Activated naive CD4-positive, alpha-beta T cell treated with anti-CD3 and anti-CD28 coated beads, Interleukin-2, amount 10 ng/mL, durations not matched to agents 7 days and 5 days (primary cell): Measurements from ENCODE around the gene MYO5B.

ENCODE experiments used
- CTCF ChIA-PET: fragments of 350-600 bp; sonication (Branson Sonifier 250); formaldehyde crosslinking; loops from one replicate; lab custom pipeline; 2021; ENCODE audit warnings: antibody characterized with exemption; lab: Charles Lee
- DNase-seq: peaks from one replicate; pipeline ENCODE4 v3.0.0-alpha.2; 2020
- H3K27ac Mint-ChIP-seq: one replicate; pipeline ENCODE4 v1.8.0; 2021; ENCODE audit warnings: mild to moderate bottlenecking, moderate library complexity, mixed read lengths
- H3K27me3 Mint-ChIP-seq: one replicate; pipeline ENCODE4 v1.8.0; 2021; ENCODE audit warnings: mild to moderate bottlenecking, mixed read lengths
- H3K36me3 Mint-ChIP-seq: one replicate; pipeline ENCODE4 v1.8.0; 2021; ENCODE audit warnings: mixed read lengths
- H3K4me1 Mint-ChIP-seq: one replicate; pipeline ENCODE4 v1.8.0; 2021; ENCODE audit warnings: mixed read lengths
- H3K4me3 Mint-ChIP-seq: one replicate; pipeline ENCODE4 v1.8.0; 2021; ENCODE audit warnings: mild to moderate bottlenecking, moderate library complexity, mixed read lengths
- H3K9me3 Mint-ChIP-seq: one replicate; pipeline ENCODE4 v1.8.0; 2021; ENCODE audit warnings: mixed read lengths

MYO5B gene

DNA sequence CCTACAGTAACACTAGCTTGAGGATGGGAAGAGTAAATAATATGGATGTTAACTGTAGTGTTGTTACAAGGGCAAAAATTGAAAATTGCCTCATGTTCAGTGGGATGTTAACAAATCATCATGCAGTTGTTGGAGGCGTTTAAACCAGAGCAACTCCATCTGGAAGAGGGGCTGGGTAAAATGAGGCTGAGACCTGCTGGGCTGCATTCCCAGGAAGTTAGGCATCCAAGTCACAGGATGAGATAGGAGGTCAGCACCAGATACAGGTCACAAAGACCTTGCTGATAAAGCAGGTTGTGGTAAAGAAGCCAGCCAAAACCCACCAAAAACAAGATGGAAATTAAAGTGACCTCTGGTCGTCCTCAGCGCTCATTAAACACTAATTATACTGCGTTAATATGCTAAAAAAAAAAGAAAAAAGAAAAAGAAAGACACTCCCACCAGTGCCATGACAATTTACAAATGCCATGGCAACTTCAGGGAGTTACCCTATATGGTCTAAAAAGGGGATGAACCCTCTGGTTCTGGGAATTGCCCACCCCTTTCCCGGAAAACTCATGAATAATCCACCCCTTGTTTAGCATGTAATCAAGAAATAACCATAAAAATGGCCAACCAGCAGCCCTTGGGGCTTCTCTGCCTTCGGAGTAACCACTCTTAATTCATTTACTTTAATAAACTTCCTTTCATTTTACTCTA lies 101.4 kb downstream of the MYO5B start:
- no peak for DNase-seq
- no peaks in the 10 kb centered on the region for H3K36me3 Mint-ChIP-seq
- H3K4me3 Mint-ChIP-seq = no peak overlapping the region
- no peak overlapping the region for H3K27ac Mint-ChIP-seq
- peaks cover 4% of the 10 kb centered on the region for H3K27me3 Mint-ChIP-seq
- no peaks in the 10 kb centered on the region for H3K4me1 Mint-ChIP-seq
- H3K9me3 Mint-ChIP-seq = no peaks in the 10 kb centered on the region
- CTCF ChIA-PET = no interaction called here

DNA sequence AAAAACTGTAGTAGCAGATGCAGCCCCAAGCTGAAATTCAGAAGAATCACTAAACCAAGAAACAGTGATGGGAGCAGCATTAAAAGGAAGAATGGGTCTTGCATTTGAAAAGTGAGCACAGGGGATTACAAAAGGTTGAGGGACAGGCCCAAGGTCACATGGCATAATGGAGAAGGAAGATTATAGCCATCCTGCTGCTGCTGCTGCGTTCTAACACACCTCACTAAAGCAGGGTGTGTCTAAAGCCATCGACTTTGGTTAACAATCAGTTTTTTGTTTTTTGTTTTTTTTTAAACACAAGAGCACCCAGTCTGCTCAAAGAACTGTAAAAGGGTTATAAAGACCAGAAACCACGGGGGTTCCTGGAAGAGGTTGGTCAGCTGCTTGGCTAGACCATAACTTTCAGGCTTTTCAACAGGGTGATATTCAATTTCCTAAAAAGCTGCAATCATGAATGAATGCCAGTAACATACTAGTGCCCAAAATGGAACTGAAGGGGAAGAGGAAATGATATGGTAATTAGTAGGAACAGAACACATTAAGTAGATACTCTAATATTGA lies 102.6 kb downstream of the MYO5B start:
- H3K9me3 Mint-ChIP-seq = no peaks in the 10 kb centered on the region
- H3K4me1 Mint-ChIP-seq = no peaks in the 10 kb centered on the region
- no peaks in the 10 kb centered on the region for H3K36me3 Mint-ChIP-seq
- no peak overlapping the region for H3K27ac Mint-ChIP-seq
- DNase-seq = no peak
- no peak overlapping the region for H3K4me3 Mint-ChIP-seq
- H3K27me3 Mint-ChIP-seq = peaks cover 9% of the 10 kb centered on the region
- CTCF ChIA-PET = interaction anchor here (0.7 kb wide), 1 partner anchor 39 kb away, joined by 3 read pairs; no protein-coding TSS in a partner anchor

DNA sequence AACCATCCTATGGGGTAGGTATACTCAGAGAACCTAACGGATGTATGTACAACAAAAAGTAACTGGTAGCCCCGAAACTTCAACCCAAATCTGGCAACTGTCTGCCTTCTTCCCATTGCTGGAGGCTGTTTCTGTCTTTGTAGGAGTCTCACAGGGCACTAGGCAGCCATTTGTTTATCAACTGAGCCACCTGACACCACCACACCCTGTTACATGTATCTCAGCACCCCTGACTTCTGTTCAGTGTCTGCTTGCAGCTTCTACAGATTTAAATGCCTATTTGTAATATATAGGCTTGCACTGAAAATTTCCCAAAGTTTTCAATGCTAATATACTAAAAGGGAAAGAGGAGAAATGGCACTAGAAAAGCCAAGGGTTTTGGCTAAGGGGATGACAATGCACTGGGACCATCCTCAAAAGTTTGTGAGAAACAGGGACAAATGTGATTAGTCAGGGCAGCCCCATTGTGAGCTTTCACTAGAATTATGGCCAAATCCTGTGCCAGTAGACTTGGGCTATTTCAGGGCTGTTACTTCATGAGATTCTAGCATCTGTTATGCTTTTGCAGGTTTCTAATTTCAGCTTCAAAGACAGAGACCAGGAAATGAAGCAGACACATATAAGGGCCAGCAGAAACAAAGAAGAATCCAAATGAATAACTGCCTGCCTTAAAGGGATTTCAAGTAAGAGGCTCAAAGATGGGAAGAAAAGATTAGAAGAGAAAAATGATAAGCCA lies 103.3 kb downstream of the MYO5B start:
- H3K4me3 Mint-ChIP-seq = no peak overlapping the region
- no peak for DNase-seq
- peaks cover 9% of the 10 kb centered on the region for H3K27me3 Mint-ChIP-seq
- CTCF ChIA-PET = no interaction called here
- no peaks in the 10 kb centered on the region for H3K4me1 Mint-ChIP-seq
- H3K36me3 Mint-ChIP-seq = no peaks in the 10 kb centered on the region
- H3K27ac Mint-ChIP-seq = no peak overlapping the region
- H3K9me3 Mint-ChIP-seq = no peaks in the 10 kb centered on the region

DNA sequence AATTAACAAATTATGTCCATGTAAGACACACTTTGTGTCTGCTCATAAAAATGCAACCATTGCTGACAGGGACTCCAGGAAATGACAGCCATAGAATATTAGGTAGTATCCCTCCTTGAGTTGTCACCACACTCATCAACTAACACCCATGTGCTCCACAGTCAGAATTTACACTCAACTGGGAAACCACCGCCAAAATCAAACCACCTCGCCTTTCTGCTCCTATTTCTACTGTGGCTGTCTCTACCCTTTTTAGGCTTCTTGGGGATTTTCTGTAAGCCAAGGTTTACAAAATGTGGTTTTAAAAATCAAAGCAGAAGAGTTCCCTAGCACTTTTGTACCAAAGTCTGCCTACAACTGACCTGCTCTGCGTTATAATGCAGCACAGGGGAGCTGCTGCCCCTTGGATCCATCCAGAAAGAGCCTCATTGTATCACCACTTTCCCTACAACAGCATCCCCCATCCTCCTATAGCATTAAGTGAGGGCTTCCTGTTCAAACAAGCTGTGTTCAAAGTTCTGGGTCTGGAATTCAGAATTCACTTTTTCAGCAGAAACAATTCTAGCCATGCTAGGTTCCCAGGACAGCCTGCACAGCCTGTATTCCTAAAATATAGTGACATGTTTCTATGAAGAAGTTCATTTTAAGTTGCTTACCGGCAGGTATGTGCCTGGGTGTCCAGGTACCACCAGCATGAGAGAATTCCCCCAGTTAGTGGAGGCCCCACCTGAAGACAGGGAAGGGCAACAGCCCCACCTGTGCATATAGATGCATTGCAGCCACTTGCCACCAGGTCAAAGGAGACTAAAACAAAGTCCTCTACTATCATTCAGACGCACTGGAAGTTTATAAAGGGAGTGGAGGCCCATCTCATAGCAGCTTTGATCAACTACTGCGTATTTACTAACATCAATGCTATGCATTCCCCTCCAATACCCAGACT lies 104.3 kb downstream of the MYO5B start:
- no peak overlapping the region for H3K4me3 Mint-ChIP-seq
- no peaks in the 10 kb centered on the region for H3K36me3 Mint-ChIP-seq
- no peaks in the 10 kb centered on the region for H3K4me1 Mint-ChIP-seq
- DNase-seq = no peak
- peaks cover 9% of the 10 kb centered on the region for H3K27me3 Mint-ChIP-seq
- CTCF ChIA-PET = no interaction called here
- H3K27ac Mint-ChIP-seq = no peak overlapping the region
- H3K9me3 Mint-ChIP-seq = no peaks in the 10 kb centered on the region

DNA sequence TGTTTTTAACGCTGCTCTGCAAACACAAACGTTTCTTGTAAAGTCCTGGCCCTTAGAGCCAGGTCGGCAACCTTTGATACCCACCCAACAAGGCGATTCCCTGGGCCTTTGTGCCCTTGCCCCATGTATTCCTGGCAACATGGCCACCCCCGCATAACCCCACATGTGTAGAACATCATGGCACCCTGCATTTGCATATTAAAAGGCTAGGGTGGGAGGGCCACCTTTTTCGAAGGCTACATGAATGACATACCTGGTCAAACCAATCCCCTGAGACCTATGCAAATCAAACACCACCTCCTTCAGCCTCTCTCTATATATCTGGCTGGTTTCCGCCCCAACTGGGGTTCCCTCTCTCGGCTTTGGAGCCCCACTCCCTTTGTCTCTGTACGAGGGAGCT lies 105.2 kb downstream of the MYO5B start:
- Mint-ChIP-seq H3K4me3 (no peak overlapping the region), H3K36me3 (no peaks in the 10 kb centered on the region), H3K27me3 (peaks cover 5% of the 10 kb centered on the region), H3K9me3 (no peaks in the 10 kb centered on the region), H3K4me1 (no peaks in the 10 kb centered on the region), H3K27ac (no peak overlapping the region)
- DNase-seq = no peak
- CTCF ChIA-PET = no interaction called here

DNA sequence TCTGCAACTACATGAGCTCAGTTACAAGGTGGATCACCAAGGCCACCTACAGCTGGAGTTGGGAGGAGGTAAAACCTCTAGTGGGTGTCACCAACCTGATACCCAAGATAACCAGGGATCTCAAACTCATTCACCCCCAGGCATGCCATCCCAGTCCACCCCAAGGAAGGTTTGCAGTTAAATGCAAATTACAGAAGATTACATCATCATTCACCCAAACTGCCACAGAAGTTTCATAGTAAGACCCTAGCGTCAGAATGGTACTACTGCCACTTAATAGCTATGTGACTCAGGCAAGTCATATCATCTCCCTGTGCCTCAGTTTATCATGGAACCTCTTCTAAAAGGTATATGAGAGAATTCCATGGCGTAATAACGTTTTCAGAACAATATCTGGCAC lies 111.2 kb downstream of the MYO5B start:
- no peak for DNase-seq
- Mint-ChIP-seq H3K4me3 (no peak overlapping the region), H3K9me3 (no peaks in the 10 kb centered on the region), H3K36me3 (no peaks in the 10 kb centered on the region), H3K27ac (no peak overlapping the region), H3K4me1 (no peaks in the 10 kb centered on the region), H3K27me3 (peaks cover 21% of the 10 kb centered on the region)
- CTCF ChIA-PET = no interaction called here

DNA sequence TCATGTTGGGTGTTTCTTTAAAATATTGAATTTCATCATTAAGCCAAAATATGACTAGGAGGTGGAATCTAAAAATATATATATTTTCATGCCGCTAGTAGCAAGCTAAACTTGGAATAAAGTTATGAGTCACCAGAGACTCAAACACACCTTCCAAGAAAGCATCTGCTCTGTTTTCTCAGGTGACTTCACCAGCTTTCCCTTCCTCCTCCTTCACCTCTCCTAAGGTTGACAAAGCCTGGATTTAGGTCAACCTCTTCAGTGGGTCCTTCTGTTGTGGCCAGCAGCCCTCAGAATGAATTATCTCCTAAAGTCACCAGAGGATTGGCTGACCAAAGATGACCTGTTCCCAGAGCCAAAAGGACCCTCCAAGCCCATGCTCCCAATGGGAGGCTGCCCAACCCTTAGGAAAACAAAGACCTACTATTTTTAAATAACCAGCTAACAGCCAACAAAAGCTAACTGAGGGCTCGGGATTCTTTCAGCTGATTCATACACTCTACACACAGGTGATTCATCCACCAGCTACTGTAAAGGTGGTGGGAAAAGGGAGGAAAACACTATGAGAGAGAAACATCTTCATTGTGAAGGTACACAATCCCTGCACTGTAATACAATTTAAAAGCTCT lies 113.9 kb downstream of the MYO5B start:
- Mint-ChIP-seq H3K9me3 (no peaks in the 10 kb centered on the region), H3K4me3 (no peak overlapping the region), H3K4me1 (peaks cover 2% of the 10 kb centered on the region), H3K27ac (no peak overlapping the region), H3K27me3 (peaks cover 20% of the 10 kb centered on the region), H3K36me3 (no peaks in the 10 kb centered on the region)
- no peak for DNase-seq
- CTCF ChIA-PET = interaction anchor here (0.6 kb wide), 1 partner anchor 348 kb away, joined by 3 read pairs; no protein-coding TSS in a partner anchor

DNA sequence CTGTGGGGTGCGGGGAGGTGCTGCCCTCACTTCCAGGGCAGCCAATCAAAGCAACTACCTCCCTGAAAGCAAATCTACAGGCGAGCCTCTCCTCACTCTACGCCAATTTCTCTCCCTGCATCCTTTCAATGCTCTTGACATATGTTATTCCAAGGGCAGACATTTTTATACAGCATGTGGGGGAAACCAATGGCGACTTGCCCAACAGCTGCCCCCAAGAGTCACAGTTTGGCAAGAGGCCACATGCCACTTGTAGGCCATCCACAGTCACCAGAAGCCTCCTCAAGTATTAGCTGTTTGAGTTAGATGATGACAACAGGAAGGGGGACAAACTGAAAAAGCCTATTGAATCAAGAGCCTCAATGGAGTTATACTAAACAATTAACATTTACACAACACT lies 114.6 kb downstream of the MYO5B start:
- H3K9me3 Mint-ChIP-seq = no peaks in the 10 kb centered on the region
- peaks cover 7% of the 10 kb centered on the region for H3K4me1 Mint-ChIP-seq
- CTCF ChIA-PET = no interaction called here
- no peaks in the 10 kb centered on the region for H3K36me3 Mint-ChIP-seq
- no peak for DNase-seq
- no peak overlapping the region for H3K4me3 Mint-ChIP-seq
- no peak overlapping the region for H3K27ac Mint-ChIP-seq
- H3K27me3 Mint-ChIP-seq = peaks cover 22% of the 10 kb centered on the region

DNA sequence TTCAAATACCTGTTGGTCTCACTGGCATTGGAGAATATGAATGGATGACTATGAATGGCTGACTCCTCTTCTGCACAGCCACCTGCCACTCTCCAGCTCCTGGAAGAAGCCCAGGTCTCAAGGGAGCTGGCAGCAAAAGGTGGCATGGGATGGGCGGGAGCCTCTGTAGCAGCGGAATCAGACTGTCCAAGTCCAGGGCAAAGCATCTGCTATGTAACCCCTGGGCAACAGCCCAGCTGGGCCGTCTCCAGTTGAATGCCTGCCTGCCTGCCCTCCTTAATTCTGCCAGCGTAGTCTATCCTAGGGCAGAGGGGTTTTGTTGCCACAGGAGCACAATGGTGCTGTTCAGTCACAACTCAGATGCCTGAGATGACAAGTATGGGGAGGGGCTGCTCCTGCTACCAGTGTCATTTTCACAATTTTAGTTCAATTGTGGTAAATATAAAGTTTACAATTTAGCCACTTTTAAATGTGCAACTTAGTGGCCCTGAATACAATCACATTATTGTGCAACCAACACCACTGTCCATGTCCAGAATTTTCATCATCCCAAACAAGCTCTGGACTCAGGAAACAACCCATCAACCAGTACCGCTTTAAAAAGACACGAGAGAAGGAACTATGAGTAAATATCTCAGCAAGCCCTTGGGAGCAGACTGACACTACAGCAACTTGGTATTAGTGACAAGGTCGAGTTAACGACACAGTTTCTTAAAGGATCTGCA lies 115.2 kb downstream of the MYO5B start:
- H3K27me3 Mint-ChIP-seq = peaks cover 22% of the 10 kb centered on the region
- H3K4me3 Mint-ChIP-seq = no peak overlapping the region
- H3K9me3 Mint-ChIP-seq = no peaks in the 10 kb centered on the region
- H3K4me1 Mint-ChIP-seq = peaks cover 7% of the 10 kb centered on the region
- CTCF ChIA-PET = no interaction called here
- DNase-seq = no peak
- H3K36me3 Mint-ChIP-seq = no peaks in the 10 kb centered on the region
- no peak overlapping the region for H3K27ac Mint-ChIP-seq

DNA sequence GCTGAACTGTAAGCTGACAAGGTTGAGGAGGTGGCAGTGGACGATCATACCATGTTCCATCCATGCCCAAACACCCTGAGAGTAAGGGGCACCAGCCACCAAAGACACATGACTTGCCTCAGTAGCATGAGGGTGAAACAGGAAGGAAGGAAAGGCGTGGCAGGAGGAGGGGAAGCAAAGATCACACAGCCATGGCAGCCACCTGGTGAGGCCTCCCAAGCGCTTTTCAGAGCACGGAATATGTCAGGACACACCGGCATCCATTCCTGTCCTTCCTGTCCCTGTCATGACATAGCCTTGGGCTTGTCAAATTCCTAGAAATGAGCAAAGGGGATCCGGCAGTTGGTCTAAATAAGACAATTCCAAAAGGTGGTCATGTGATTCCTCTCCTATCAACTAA lies 118.7 kb downstream of the MYO5B start:
- no peaks in the 10 kb centered on the region for H3K36me3 Mint-ChIP-seq
- H3K4me3 Mint-ChIP-seq = no peak overlapping the region
- no peak overlapping the region for H3K27ac Mint-ChIP-seq
- no peak for DNase-seq
- no peaks in the 10 kb centered on the region for H3K9me3 Mint-ChIP-seq
- peaks cover 10% of the 10 kb centered on the region for H3K27me3 Mint-ChIP-seq
- CTCF ChIA-PET = no interaction called here
- H3K4me1 Mint-ChIP-seq = peaks cover 7% of the 10 kb centered on the region

DNA sequence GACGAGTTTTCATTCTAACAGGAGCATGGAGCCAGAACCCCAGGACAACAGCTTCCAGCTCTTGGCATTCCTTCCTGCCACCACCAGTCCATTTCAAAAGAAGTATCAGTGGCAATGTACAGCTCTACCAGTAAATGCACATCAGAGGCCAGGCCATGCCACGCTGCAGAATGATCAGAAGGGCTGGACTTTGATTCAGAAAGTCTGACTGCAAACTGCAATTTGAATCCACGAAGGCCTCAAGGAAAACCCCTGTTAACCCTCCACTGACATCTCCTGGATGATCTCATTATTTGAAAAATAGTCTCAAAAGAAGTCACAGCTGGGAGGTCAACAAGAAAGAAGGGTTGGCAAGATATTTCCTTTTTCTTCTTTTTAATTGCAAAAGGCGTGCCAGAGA lies 119.2 kb downstream of the MYO5B start:
- Mint-ChIP-seq H3K9me3 (no peaks in the 10 kb centered on the region), H3K27me3 (peaks cover 6% of the 10 kb centered on the region), H3K4me3 (no peak overlapping the region), H3K27ac (no peak overlapping the region), H3K36me3 (no peaks in the 10 kb centered on the region), H3K4me1 (peaks cover 7% of the 10 kb centered on the region)
- CTCF ChIA-PET = no interaction called here
- no peak for DNase-seq

DNA sequence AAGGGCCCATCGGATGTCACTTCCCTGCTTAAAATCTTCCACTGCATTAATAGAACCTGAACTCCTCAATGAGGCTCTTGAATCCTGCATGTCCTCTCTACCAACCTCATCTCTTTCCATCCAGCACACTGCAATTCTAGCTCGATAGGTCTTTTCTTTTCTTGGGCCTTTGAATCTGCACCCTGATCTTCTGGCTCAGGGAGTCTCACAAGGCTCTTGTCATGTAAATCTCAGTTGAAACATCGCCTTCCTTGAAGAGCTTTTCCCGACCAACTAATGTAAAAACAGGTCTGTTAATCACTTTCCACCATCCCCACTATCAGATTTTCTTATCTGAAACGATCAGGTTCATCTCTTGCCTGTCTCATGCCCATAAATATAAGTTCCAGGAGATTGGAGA lies 120.5 kb downstream of the MYO5B start:
- Mint-ChIP-seq H3K4me1 (peaks cover 7% of the 10 kb centered on the region), H3K36me3 (no peaks in the 10 kb centered on the region), H3K27ac (no peak overlapping the region), H3K4me3 (no peak overlapping the region), H3K27me3 (peaks cover 6% of the 10 kb centered on the region), H3K9me3 (no peaks in the 10 kb centered on the region)
- no peak for DNase-seq
- CTCF ChIA-PET = no interaction called here

DNA sequence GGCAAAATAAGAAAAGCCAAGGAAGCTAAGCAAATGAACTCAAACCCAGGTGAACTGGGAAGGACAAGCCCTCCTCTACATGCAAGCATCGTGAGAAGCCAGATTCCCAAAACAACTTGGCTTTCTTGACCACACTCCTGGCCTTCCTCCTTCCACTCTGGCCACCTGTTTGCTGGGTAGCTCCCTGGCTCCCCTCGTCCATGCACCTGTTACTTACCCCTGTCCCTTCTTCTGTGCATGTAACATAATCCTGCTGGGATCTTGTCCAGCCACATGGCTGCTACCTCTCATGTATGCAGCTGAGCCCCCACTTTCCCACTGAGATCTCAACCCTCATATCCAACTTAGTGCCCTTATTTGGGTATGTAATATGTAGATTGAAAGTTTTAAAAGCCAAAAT lies 121.6 kb downstream of the MYO5B start:
- no peak overlapping the region for H3K27ac Mint-ChIP-seq
- CTCF ChIA-PET = no interaction called here
- no peak overlapping the region for H3K4me3 Mint-ChIP-seq
- H3K4me1 Mint-ChIP-seq = peaks cover 7% of the 10 kb centered on the region
- DNase-seq = no peak
- H3K36me3 Mint-ChIP-seq = no peaks in the 10 kb centered on the region
- no peaks in the 10 kb centered on the region for H3K9me3 Mint-ChIP-seq
- peaks cover 6% of the 10 kb centered on the region for H3K27me3 Mint-ChIP-seq
